OCI-LY7 (cell line): ENCODE data around the gene CCR5.

Experiments
- EZH2phosphoT487 ChIP-seq: fragments of 200-600 bp; sonication (generic); IDR thresholded peaks from 2 replicates; pipeline ENCODE4 v1.6.1; 2018; ENCODE audit warnings: low read depth, borderline replicate concordance, mild to moderate bottlenecking, mixed run types, antibody characterized with exemption, low read length, moderate library complexity, mixed read lengths
- TF ChIP-seq, protein P1 (sequence below): fragments of 200-600 bp; sonication (generic); conservative IDR thresholded peaks from 2 replicates; pipeline ENCODE4 v1.5.1; 2014; ENCODE audit warnings: mild to moderate bottlenecking, antibody characterized with exemption, low read length, moderate library complexity, mixed read lengths

DNA sequence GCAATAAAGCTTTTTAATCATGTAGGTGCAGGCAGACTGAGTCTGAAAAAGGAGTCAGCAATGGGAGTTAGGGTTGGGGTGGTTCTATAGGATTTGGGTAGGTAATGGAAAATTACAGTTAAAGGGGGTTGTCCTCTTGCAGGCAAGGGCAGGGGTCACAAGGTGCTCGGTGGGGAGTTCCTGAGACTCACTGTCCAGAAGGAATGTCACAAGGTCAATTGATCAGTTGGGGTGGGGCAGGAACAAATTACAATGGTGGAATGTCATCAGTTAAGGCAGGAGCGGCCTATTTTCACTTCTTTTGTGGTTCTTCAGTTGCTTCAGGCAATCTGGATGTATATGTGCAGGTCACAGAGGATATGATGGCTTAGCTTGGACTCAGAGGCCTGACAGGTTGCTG, 22.3 kb downstream of the CCR5 start:
- TF ChIP-seq, protein P1, sequence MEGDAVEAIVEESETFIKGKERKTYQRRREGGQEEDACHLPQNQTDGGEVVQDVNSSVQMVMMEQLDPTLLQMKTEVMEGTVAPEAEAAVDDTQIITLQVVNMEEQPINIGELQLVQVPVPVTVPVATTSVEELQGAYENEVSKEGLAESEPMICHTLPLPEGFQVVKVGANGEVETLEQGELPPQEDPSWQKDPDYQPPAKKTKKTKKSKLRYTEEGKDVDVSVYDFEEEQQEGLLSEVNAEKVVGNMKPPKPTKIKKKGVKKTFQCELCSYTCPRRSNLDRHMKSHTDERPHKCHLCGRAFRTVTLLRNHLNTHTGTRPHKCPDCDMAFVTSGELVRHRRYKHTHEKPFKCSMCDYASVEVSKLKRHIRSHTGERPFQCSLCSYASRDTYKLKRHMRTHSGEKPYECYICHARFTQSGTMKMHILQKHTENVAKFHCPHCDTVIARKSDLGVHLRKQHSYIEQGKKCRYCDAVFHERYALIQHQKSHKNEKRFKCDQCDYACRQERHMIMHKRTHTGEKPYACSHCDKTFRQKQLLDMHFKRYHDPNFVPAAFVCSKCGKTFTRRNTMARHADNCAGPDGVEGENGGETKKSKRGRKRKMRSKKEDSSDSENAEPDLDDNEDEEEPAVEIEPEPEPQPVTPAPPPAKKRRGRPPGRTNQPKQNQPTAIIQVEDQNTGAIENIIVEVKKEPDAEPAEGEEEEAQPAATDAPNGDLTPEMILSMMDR = no peak
- no peak for TF ChIP-seq EZH2phosphoT487
